ENCODE results near the gene ADIPOR2.

Gene ADIPOR2

DNA sequence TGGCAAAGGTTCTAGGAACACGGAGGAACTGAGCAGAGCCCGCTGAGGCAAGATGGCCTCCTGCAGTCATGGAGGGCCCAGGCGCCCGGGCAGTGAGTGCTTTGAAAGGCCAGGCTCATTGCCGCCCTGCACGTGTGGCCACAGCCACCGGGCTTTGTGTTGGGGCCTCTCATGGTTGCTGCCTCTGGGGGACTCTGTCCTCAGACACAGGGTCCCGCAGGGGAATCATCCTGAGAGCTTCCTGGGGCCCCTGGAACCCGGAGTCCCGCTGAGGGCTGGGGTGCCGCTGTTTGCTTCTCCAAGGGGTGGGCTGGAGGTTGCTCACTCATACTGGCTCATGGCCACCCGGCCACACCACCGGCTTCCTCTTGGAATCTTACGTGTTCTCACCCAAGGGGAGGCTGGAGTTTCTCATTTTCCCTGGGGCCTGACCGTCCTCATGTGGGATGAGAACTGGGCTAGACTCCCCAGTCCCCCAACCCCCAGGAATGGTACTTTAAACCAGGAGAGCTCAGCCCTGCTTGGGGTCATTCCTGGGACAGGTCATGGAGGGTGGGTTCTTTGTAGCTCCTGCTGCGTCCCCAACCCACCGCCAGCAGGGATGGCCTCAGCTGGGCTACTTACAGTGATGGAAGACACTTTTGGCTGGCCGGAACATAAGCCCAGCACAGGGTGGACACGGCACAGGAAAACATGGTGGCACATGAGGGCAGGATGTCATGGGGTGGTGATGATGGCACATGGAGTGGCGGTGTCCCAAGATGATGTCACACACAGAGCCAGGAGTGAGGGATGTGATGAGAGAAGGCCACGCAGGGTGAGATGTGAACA lies 108.4 kb downstream of the ADIPOR2 start:
- DNase-seq (ENCODE audit: low read depth), result no peak

GRCh38 chr12:1799882-1800400 lies 109.1 kb downstream of the ADIPOR2 start:
- no peak for DNase-seq (ENCODE audit: low read depth)

DNA sequence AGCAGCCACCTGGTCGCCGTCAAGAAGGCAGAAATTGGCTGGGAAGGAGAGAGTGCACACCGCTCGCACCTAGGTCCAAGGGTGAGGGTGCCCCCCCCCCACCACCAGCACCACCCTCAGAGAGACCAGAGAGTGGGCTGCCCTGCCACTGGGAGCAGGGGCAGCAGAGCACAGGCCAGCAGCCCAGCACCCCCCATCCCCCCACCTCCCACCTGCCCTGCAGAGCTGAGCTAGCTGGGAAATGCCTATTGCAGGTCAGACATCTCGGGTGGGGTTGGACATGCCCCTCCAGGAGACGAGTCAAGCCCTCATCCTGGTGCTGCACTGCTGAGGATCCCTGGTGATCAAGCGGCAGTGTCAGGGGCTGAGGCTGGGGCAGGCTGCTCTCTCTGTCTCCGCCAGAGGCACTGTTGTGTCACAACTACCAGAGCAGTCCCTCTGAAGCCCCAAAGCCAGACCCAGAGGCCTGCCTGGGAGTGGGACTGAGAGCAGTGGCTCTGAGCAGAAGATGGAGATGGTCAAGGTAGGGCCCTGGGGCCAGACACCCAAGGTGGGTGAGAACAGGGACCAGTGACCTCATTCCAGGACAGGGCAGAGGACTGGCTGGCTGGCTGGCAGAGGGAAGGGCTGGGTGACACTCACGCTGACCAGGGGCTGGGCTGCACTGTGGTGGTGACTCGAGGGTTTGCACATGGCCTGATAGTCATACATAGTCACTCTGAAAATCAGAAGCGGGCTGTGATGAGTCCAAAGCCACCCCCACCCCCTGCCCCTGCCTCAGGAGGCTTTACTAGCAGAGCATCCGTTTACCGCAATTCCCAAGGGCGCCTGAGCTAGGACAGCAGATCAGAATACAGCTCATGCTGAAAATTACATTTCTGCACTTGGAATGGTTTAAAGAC lies 109.8 kb downstream of the ADIPOR2 start:
- DNase-seq (ENCODE audit: low read depth), result peak; percentile 44

GRCh38 chr12:1801303-1801975 lies 110.6 kb downstream of the ADIPOR2 start:
- no peak for DNase-seq (ENCODE audit: low read depth)

DNA sequence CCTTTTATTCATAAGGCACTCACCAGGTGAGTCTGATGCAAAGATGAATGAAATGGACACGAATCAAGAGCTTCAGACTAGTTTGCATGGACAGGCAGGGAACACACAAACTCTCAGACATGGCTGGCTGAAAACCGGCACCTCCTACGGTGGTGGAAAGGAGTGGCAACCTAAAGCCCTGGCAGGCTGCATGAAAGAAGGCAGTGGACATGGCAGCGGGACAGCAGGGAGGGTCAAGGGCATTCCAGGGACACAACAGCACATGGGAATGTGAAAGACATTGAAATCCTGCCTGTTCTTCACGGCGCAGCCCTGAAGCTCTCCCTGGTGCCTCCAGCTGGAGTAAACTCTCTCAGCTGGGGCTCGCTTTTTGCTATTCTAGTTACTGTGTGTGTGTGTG lies 112.9 kb downstream of the ADIPOR2 start:
- DNase-seq (ENCODE audit: low read depth), result no peak

DNA sequence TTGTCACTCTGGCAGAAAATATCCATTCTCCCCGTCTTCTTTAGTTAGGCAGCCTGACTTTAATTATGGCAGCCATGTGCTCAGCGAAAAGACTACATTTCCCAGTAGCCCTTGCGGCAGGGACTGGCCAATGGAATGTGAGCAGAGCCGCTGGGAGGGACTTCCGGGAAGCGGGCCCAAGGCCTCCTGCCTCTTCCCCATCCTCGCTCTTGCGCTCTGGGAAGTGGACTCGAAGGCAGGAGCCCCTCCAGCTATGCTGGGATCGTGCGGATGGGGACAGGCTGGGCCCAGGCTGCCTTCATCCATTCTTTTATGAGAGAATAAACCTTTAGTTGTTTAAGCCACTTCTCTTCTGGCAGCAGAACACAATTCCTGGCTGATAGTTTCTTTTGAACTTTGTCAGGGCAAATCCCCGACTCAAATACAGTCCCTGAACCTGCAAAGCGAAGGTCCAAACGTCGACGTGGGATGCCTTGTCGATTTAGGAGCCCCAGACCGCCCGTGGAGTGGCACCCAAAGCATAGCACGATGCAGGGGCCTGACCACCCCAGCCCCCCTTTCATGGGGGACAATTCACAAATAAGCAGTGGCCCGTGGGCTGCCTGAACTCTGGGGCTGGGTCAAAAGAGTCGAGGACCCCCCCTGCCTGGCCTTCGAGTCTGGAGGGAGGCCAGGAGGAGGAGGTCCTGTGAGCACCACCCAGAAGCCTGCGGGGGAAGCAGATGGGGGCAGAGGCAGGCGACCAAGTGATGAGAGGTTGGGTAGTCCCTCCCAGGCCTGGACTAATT lies 113.9 kb downstream of the ADIPOR2 start:
- peak; percentile 91 for DNase-seq (ENCODE audit: low read depth)

- DNase-seq (ENCODE audit: low read depth), result no peak
These were observed 114.7 kb downstream of the ADIPOR2 start for GRCh38 chr12:1805441-1806081.

- no peak for DNase-seq (ENCODE audit: low read depth)
These were observed 115.6 kb downstream of the ADIPOR2 start for GRCh38 chr12:1806301-1807086.

GRCh38 chr12:1807087-1807860 lies 116.4 kb downstream of the ADIPOR2 start:
- no peak for DNase-seq (ENCODE audit: low read depth)

GRCh38 chr12:1808036-1808797 lies 117.3 kb downstream of the ADIPOR2 start:
- DNase-seq (ENCODE audit: low read depth), result no peak

GRCh38 chr12:1808798-1809480 lies 118.1 kb downstream of the ADIPOR2 start:
- DNase-seq (ENCODE audit: low read depth), result no peak

DNA sequence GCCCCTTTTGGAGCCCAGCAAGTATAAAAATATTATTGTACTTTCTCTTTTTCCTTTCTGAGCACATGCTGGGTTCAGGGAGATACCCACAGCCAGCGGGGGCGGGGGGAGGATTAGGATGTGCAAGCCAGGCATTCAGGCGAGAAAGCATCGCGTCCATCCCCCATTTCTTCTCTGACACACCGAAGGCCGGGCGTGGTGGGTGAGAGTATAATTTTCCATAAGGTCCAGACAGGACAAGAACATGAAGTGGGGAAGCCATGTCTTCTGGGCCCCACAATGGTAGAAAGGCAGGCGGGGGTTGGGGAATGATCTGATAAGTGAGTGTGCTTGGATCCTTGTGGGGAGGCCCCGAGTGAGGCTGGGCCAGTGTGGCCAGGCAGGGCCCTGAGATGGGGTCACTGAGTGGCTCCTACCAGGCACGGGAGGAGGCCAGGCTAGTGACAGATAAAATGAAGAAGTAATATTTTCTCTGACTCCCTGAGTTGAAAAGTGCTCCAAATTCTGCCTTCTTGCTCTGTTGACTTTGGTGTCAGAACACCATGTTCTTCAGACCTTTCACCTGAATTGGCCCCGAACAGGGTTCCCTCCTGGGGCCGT lies 118.8 kb downstream of the ADIPOR2 start:
- no peak for DNase-seq (ENCODE audit: low read depth)

DNA sequence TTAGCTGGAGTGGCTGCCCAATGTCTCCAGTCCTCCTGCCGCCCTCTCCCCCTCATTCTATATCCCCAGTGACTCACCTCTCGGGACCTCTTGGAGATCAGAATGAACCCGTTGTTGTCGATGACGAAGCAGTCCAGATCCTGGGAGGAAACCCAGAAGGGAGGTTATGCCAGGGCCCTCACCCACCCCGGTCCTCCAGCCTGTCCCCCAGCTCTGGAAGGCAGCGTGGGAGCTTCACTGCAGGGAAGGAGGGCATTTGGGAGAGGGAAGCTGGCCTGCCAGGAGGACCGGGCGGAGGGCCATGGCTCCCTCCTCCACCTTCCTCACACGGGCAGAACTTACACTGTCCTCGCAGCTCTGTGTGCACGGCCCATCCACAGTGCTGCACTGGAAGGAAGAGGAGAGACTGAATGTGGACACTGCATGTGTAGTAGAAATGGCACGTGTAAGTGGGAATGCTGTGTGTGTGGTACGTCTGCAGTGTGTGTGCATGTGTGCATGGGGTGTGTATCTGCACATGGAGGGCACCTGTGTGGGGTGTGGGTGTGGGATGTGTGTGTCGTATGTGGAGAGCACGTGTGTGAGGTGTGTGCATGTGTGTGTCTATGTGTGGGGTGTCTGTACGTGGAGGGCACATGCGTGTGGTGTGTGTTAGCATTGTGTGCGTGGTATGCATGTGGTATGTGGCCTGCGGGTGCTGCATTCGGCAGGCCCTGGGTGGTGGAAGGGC lies 119.5 kb downstream of the ADIPOR2 start:
- no peak for DNase-seq (ENCODE audit: low read depth)

GRCh38 chr12:1810931-1811280 lies 120.0 kb downstream of the ADIPOR2 start:
- DNase-seq (ENCODE audit: low read depth), result no peak

- DNase-seq (ENCODE audit: low read depth), result no peak
These were observed 120.5 kb downstream of the ADIPOR2 start for GRCh38 chr12:1811281-1811947.

GRCh38 chr12:1811948-1812291 lies 121.0 kb downstream of the ADIPOR2 start:
- DNase-seq (ENCODE audit: low read depth), result no peak
